Panc1 (cell line): ENCODE measurements around the gene ZDHHC9. TPM values are rescaled to one million over a fixed set of nuclear protein-coding genes. Genes with fewer than 3 reads are reported as not detected.

ENCODE experiments used
- ATAC-seq: fragments of 200-7000 bp; cut with Tn5 transposase; 2 replicates; pipeline ENCODE4 v1.9.1; 2020; ENCODE audit warnings: mild to moderate bottlenecking, moderate library complexity
- BruUV-seq: library from RNA; stranded (reverse); fragments of 400-500 nt; replicated peaks from 2 replicates; lab custom pipeline; 2021; lab: Mats Ljungman, UMichigan
- CTCF ChIA-PET: fragments of 300-600 bp; sonication (Branson Sonifier 250); formaldehyde crosslinking; loops from one replicate; lab custom pipeline; 2022; ENCODE audit warnings: antibody characterized with exemption; lab: Charles Lee
- POLR2A ChIA-PET: fragments of 300-600 bp; sonication (Branson Sonifier 250); formaldehyde crosslinking; loops from one replicate; lab custom pipeline; 2022; ENCODE audit warnings: antibody characterized with exemption; lab: Charles Lee
- DNase-seq: peaks from one replicate; pipeline ENCODE4 v3.0.0-alpha.2; 2010; ENCODE audit warnings: low read depth, low spot score
- H3K27ac ChIP-seq: 2 replicates; pipeline ENCODE4 v1.5.1; 2011; ENCODE audit warnings: mild to moderate bottlenecking, low read length, inconsistent platforms
- H3K27me3 ChIP-seq: fragments of 200-500 bp; sonication (Bioruptor generic); 2 replicates; pipeline ENCODE4 v1.6.0; 2014; ENCODE audit warnings: low read length, inconsistent platforms; ENCODE audit not compliant: control insufficient read depth, insufficient read depth
- H3K36me3 ChIP-seq: fragments of 200-500 bp; sonication (Bioruptor generic); 2 replicates; pipeline ENCODE4 v1.5.1; 2014; ENCODE audit warnings: inconsistent platforms, mild to moderate bottlenecking, low read length, moderate library complexity; ENCODE audit not compliant: control insufficient read depth, insufficient read depth
- H3K4me1 ChIP-seq: 2 replicates; pipeline ENCODE4 v1.5.1; 2011; ENCODE audit warnings: inconsistent platforms, mild to moderate bottlenecking, low read length, moderate library complexity; ENCODE audit not compliant: control insufficient read depth, insufficient read depth
- H3K4me3 ChIP-seq, 2 experiments: 2 replicates each; pipeline ENCODE4 v1.5.1; 2011 to 2012; ENCODE audit warnings: low read depth in 2 of 2, low read length in 2 of 2, mild to moderate bottlenecking in 2 of 2, inconsistent platforms in 1 of 2, moderate library complexity in 1 of 2
- H3K9me3 ChIP-seq: fragments of 200-500 bp; sonication (Bioruptor generic); 2 replicates; pipeline ENCODE4 v1.5.1; 2014; ENCODE audit warnings: low read depth, mild to moderate bottlenecking, inconsistent platforms, low read length, moderate library complexity; ENCODE audit not compliant: control insufficient read depth, insufficient read depth
- POLR2AphosphoS5 ChIP-seq: IDR thresholded peaks from 2 replicates; pipeline ENCODE4 v1.6.1; 2012; ENCODE audit warnings: mild to moderate bottlenecking, low read depth, low read length, moderate library complexity
- SIN3A ChIP-seq: IDR thresholded peaks from 2 replicates; pipeline ENCODE4 v1.6.1; 2012; ENCODE audit warnings: low read depth, mild to moderate bottlenecking, low read length, moderate library complexity, borderline replicate concordance; ENCODE audit not compliant: insufficient read depth
- TCF7L2 ChIP-seq: IDR thresholded peaks from 2 replicates; pipeline ENCODE4 v1.6.1; 2011; ENCODE audit warnings: mild to moderate bottlenecking, low read depth, low read length, inconsistent platforms
- in situ Hi-C: cut with HindIII; loops from 2 replicates; pipeline ENCODE4 v1.10.0; 2016; ENCODE audit warnings: low sequenced_read_pairs, low pct_unique_long_range_greater_than_20kb
- intact Hi-C: fragments of 100-400 bp; cut with micrococcal nuclease; formaldehyde crosslinking; loops from one replicate; pipeline ENCODE4 v1.10.0; 2022; ENCODE audit not compliant: unreplicated experiment
- total RNA-seq: library from RNA; stranded (reverse); gene quantifications from one replicate; pipeline ENCODE4 v1.2.1, GENCODE V29; 2021; ENCODE audit not compliant: unreplicated experiment
- TF ChIP-seq, protein P1 (sequence below): fragments of 450-650 bp; IDR thresholded peaks from 2 replicates; pipeline ENCODE4 v1.5.1; 2017; ENCODE audit warnings: mild to moderate bottlenecking
- TF ChIP-seq, protein P2 (sequence below), 2 experiments: IDR thresholded peaks; 2 replicates each; pipeline ENCODE4 v1.6.1; 2011 to 2012; ENCODE audit warnings: low read depth in 2 of 2, control low read depth in 1 of 2, low read length in 1 of 2, mild to moderate bottlenecking in 1 of 2, moderate library complexity in 1 of 2; ENCODE audit not compliant: insufficient read depth in 1 of 2

ZDHHC9 gene
- total RNA-seq, 1 experiment from 2014 or later = 57.2 TPM

DNA sequence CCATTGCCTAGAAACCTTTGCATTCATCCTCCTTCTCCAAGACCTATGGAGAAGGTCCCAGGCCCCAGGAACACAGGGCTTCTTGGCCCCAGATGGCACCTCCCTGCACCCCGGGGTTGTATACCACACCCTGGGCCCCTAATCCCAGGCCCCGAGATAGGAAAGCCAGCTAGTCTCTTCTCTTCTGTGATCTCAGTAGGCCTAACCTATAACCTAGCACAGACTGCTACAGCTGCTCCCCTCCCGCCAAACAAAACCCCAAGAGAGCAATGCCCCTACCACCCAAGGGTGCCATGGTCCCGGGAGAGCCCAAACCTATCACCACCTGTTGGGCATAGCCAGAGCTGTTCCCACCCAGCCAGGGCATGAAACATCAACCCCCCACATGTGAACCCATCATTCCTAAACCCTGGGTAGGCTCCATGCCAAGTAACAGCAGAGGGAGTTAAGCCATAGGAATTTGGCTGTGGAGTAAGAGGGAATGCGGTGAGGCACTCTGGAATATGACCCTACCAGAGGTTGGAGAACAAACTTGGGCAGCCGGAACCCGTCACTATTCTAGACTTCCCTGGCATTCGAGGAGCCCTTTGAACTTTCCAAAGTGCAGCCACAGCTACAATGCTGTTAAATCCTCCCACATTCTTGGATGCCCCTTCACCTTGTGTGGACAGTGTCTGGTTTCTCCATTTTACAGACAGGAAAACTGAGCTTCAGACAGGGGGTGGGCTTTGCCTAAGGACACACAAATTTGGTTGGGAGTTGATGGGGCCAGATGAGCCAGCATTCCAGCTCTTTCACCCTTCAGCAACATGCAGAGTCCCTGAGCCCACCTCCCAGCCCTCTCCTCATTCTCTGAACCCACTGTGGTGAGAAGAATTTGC is 74.9 kb downstream of the ZDHHC9 start:
- Histone ChIP-seq H3K27me3 (no peaks in the 10 kb centered on the region), H3K9me3 (no peaks in the 10 kb centered on the region), H3K36me3 (no peaks in the 10 kb centered on the region), H3K27ac (no peak overlapping the region), H3K4me1 (no peaks in the 10 kb centered on the region), H3K4me3 (no peak overlapping the region)
- in situ Hi-C loops (no loop called here), intact Hi-C loops (no loop called here)
- TF ChIP-seq, protein P1, sequence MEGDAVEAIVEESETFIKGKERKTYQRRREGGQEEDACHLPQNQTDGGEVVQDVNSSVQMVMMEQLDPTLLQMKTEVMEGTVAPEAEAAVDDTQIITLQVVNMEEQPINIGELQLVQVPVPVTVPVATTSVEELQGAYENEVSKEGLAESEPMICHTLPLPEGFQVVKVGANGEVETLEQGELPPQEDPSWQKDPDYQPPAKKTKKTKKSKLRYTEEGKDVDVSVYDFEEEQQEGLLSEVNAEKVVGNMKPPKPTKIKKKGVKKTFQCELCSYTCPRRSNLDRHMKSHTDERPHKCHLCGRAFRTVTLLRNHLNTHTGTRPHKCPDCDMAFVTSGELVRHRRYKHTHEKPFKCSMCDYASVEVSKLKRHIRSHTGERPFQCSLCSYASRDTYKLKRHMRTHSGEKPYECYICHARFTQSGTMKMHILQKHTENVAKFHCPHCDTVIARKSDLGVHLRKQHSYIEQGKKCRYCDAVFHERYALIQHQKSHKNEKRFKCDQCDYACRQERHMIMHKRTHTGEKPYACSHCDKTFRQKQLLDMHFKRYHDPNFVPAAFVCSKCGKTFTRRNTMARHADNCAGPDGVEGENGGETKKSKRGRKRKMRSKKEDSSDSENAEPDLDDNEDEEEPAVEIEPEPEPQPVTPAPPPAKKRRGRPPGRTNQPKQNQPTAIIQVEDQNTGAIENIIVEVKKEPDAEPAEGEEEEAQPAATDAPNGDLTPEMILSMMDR = no peak
- TF ChIP-seq SIN3A (no peak), POLR2AphosphoS5 (no peak), TCF7L2 (no peak)
- TF ChIP-seq, protein P2, sequence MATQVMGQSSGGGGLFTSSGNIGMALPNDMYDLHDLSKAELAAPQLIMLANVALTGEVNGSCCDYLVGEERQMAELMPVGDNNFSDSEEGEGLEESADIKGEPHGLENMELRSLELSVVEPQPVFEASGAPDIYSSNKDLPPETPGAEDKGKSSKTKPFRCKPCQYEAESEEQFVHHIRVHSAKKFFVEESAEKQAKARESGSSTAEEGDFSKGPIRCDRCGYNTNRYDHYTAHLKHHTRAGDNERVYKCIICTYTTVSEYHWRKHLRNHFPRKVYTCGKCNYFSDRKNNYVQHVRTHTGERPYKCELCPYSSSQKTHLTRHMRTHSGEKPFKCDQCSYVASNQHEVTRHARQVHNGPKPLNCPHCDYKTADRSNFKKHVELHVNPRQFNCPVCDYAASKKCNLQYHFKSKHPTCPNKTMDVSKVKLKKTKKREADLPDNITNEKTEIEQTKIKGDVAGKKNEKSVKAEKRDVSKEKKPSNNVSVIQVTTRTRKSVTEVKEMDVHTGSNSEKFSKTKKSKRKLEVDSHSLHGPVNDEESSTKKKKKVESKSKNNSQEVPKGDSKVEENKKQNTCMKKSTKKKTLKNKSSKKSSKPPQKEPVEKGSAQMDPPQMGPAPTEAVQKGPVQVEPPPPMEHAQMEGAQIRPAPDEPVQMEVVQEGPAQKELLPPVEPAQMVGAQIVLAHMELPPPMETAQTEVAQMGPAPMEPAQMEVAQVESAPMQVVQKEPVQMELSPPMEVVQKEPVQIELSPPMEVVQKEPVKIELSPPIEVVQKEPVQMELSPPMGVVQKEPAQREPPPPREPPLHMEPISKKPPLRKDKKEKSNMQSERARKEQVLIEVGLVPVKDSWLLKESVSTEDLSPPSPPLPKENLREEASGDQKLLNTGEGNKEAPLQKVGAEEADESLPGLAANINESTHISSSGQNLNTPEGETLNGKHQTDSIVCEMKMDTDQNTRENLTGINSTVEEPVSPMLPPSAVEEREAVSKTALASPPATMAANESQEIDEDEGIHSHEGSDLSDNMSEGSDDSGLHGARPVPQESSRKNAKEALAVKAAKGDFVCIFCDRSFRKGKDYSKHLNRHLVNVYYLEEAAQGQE (IDR thresholded peaks at IDR 0.05; ENCODE audit: insufficient read depth in 1 of 2, low read depth in 2 of 2, low read length in 1 of 2) = no peak
- CTCF ChIA-PET = no interaction called here
- ATAC-seq (no peak), DNase-seq (no peak)
- POLR2A ChIA-PET = interaction anchor here (0.6 kb wide), 1 partner anchor 886 kb away, joined by 3 read pairs; no protein-coding TSS in a partner anchor
- no TSS peak for BruUV-seq

DNA sequence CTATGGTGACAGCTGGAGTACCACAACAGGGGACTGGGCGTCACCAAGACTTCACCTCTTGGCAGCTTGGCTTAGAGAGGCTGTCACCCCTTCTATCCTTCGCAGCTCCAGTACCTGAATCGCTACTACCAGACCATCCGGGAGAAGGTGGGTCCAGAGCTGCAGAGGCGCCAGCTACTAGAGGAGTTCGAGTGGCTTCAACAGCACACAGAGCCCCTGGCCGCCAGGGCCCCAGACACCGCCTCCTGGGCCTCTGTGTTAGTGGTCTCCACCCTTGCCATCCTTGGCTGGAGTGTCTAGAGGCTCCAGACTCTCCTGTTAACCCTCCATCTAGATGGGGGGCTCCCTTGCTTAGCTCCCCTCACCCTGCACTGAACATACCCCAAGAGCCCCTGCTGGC is 75.5 kb downstream of the ZDHHC9 start:
- intact Hi-C loops (no loop called here), in situ Hi-C loops (no loop called here)
- Histone ChIP-seq H3K4me3 (no peak overlapping the region), H3K9me3 (no peaks in the 10 kb centered on the region), H3K27ac (no peak overlapping the region), H3K4me1 (no peaks in the 10 kb centered on the region), H3K27me3 (no peaks in the 10 kb centered on the region), H3K36me3 (no peaks in the 10 kb centered on the region)
- no peak for ATAC-seq
- BruUV-seq = no TSS peak
- POLR2A ChIA-PET = interaction anchor here (0.6 kb wide), 1 partner anchor 885 kb away, joined by 3 read pairs; no protein-coding TSS in a partner anchor
- no peak for DNase-seq
- no peak for TF ChIP-seq POLR2AphosphoS5
- TF ChIP-seq, protein P2 (IDR thresholded peaks at IDR 0.05; ENCODE audit: insufficient read depth in 1 of 2, low read depth in 2 of 2, low read length in 1 of 2) = no peak
- no peak for TF ChIP-seq SIN3A
- TF ChIP-seq, protein P1 = no peak
- no peak for TF ChIP-seq TCF7L2
- CTCF ChIA-PET = no interaction called here
